ENCODE results near the gene ZNF423.

- TF ChIP-seq POLR2AphosphoS5 (IDR thresholded peaks at IDR 0.05; ENCODE audit: low read depth, low read length) = no peak
- no peak for TF ChIP-seq REST (IDR thresholded peaks at IDR 0.05; ENCODE audit: insufficient read depth in 1 of 2, low read depth in 2 of 2, low read length in 1 of 2)
- TF ChIP-seq CTCF (IDR thresholded peaks at IDR 0.05) = no peak
- TF ChIP-seq SIN3A (IDR thresholded peaks at IDR 0.05; ENCODE audit: borderline replicate concordance, insufficient read depth, low read depth, low read length) = no peak
Observed at GRCh38 chr16:49499869-49500610, 355.9 kb downstream of the ZNF423 start.
